BLaER1 (cell line): ENCODE measurements around the gene SLC25A17.

Experiments used
- H3K27ac ChIP-seq: shearing (Covaris generic); formaldehyde crosslinking; 2 replicates; pipeline ENCODE4 v1.8.1; 2022
- H3K27me3 ChIP-seq: shearing (Covaris generic); formaldehyde crosslinking; 2 replicates; pipeline ENCODE4 v1.8.1; 2022
- H3K36me3 ChIP-seq: shearing (Covaris generic); formaldehyde crosslinking; 2 replicates; pipeline ENCODE4 v1.8.1; 2022
- H3K4me1 ChIP-seq: shearing (Covaris generic); formaldehyde crosslinking; 2 replicates; pipeline ENCODE4 v1.8.1; 2022
- H3K4me2 ChIP-seq: shearing (Covaris generic); formaldehyde crosslinking; 2 replicates; pipeline ENCODE4 v1.8.1; 2022
- H3K4me3 ChIP-seq: shearing (Covaris generic); formaldehyde crosslinking; 2 replicates; pipeline ENCODE4 v1.8.1; 2022
- H3K9ac ChIP-seq: shearing (Covaris generic); formaldehyde crosslinking; 2 replicates; pipeline ENCODE4 v1.8.1; 2022
- H3K9me3 ChIP-seq: shearing (Covaris generic); formaldehyde crosslinking; 2 replicates; pipeline ENCODE4 v1.8.1; 2022
- H4K20me1 ChIP-seq: shearing (Covaris generic); formaldehyde crosslinking; 2 replicates; pipeline ENCODE4 v1.8.1; 2022
- Cebpa-rat ChIP-seq: shearing (Covaris generic); IDR thresholded peaks from 2 replicates; pipeline ENCODE4 v1.8.1; 2022

Gene SLC25A17

DNA sequence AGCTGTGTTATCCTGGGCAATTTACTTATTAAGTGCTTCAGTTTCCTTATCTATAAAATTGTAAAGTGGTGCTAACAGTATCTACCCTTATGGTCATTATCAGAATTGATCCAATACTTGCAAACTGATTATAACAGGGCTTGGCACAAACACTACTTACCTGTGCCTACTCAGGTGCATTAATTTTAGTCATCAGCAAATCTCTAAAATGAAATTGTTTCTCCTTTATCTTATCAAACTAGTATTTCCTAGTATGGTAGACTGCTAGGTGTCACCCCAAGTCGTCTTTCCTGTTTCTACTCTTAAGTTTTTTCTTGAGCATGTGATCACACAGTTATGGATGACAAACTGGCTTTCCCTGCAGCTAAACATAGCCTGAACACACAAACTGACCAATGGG is 4.3 kb upstream of the SLC25A17 start:
- H3K36me3 ChIP-seq, result peaks cover 53% of the 10 kb centered on the region
- H3K4me3 ChIP-seq, result no peak overlapping the region
- H3K4me1 ChIP-seq, result peaks cover 10% of the 10 kb centered on the region
- no peak for TF ChIP-seq Cebpa-rat
- no peak overlapping the region for H3K27ac ChIP-seq
- no peaks in the 10 kb centered on the region for H4K20me1 ChIP-seq
- H3K9ac ChIP-seq, result no peak overlapping the region
- no peak overlapping the region for H3K4me2 ChIP-seq
- no peaks in the 10 kb centered on the region for H3K27me3 ChIP-seq
- H3K9me3 ChIP-seq, result no peaks in the 10 kb centered on the region

DNA sequence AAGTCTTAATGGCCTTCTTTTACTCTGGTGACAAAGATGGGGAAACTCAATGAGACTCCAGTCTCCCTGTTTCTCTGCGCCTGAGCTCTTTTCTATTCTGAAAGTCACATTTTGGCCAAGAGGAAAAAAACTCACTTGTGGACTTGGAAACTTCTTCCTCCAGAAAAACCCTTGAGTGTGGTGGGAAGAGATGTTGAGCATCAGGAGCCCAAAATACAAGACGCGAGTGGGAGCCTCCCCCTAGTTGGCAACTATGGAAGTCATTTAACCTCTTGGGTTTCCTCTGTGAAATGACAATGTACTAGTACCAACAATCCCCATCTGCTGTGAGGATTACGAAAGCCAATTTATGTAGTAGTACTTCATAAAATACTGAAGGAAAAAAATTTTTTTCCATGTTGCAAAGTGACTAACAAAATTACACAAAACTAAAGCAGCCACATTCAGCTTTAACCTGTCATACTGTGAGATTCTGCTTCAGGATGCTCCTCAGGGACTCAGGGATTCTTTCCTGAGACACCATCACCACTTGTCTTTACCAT is 524 bp upstream of the SLC25A17 start:
- Histone ChIP-seq H3K27me3 (no peaks in the 10 kb centered on the region), H3K4me1 (peaks cover 27% of the 10 kb centered on the region), H3K27ac (no peak overlapping the region), H3K9me3 (no peaks in the 10 kb centered on the region), H4K20me1 (peaks cover 11% of the 10 kb centered on the region), H3K9ac (peak overlapping the region; percentile 73), H3K4me3 (peak overlapping the region; percentile 93), H3K4me2 (peak overlapping the region; percentile 87), H3K36me3 (peaks cover 26% of the 10 kb centered on the region)
- TF ChIP-seq Cebpa-rat, result no peak

DNA sequence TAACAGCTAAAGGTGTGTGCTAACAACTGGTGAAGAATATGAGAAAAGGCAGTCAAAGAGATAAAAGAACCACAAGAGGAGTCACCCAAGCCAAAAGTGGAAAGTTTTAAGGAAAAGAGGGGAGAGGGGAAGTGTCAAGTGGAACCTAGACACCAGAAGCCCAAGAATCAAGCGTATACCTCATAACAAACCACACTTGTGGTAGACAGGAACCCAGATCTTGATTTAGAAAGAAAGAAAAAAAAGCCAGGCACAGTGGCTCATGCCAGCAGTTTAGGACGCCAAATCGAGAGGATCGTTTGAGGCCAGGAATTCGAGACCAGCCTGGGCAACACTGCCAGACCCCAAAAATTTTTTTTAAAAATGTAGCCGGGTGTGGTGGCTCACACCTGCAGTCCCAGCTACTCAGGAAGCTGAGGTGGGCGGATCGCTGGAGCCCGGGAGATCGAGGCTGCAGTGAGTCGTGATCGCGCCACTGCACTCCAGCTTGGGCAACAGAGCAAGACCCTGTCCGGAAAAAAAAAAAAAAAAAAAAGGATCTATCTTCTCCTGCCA is 877 bp downstream of the SLC25A17 start:
- Histone ChIP-seq H3K27ac (peak overlapping the region; percentile 72), H3K4me2 (peak overlapping the region; percentile 87), H3K4me1 (peaks cover 36% of the 10 kb centered on the region), H3K36me3 (peaks cover 12% of the 10 kb centered on the region), H4K20me1 (peaks cover 11% of the 10 kb centered on the region), H3K9ac (peak overlapping the region; percentile 89), H3K27me3 (no peaks in the 10 kb centered on the region), H3K4me3 (peak overlapping the region; percentile 93), H3K9me3 (no peaks in the 10 kb centered on the region)
- TF ChIP-seq Cebpa-rat, result no peak

DNA sequence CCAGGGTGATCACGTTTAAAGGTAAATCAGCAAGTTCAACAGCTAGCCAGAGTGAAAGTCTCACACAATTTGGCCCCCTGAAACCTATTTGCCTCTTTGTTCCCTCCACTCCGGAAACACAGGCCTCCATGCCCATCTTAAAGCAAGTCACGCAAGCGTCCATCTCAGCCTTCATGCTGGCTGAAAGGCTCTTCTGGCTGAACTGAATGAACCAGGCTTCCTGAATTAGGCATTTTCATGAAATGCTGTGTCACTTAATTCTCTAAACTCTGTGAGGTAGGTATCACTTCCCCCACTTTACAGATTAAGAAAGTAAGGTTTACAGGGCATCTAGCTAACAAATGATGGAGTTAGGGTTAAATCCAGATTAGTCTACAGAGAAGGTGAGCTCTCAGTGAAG is 1.4 kb downstream of the SLC25A17 start:
- no peaks in the 10 kb centered on the region for H3K9me3 ChIP-seq
- no peak for TF ChIP-seq Cebpa-rat
- no peak overlapping the region for H3K27ac ChIP-seq
- H3K27me3 ChIP-seq, result no peaks in the 10 kb centered on the region
- H3K36me3 ChIP-seq, result peaks cover 8% of the 10 kb centered on the region; the same call in 1 of the 2 replicates
- peak overlapping the region; percentile 87 for H3K4me2 ChIP-seq
- H3K4me3 ChIP-seq, result no peak overlapping the region
- peaks cover 11% of the 10 kb centered on the region for H4K20me1 ChIP-seq
- peak overlapping the region; percentile 89; the same call in 1 of the 2 replicates for H3K9ac ChIP-seq
- H3K4me1 ChIP-seq, result peaks cover 36% of the 10 kb centered on the region

DNA sequence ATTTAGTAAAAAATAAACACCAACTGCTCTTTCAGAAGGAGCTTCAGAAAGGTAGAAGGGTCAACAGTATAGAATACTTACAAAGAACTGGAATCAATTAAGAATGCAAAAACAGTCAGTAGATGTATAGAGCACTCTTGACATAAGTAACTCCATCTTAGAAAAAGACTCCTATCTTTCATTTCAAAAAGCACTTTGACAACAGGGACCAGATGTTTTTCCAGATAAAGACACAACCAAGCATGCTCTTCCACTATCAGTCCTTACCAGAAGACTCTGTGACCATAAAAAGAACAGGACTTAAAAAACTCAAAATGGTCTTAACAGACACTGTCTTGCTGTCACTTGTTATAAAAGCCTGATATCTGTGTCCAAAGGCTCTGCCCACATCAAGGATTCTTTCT is 5.2 kb downstream of the SLC25A17 start:
- H3K4me3 ChIP-seq, result no peak overlapping the region
- TF ChIP-seq Cebpa-rat, result no peak
- H3K4me2 ChIP-seq, result no peak overlapping the region
- no peak overlapping the region for H3K9ac ChIP-seq
- H3K9me3 ChIP-seq, result no peaks in the 10 kb centered on the region
- peaks cover 28% of the 10 kb centered on the region for H3K4me1 ChIP-seq
- peaks cover 18% of the 10 kb centered on the region for H3K36me3 ChIP-seq
- no peaks in the 10 kb centered on the region for H3K27me3 ChIP-seq
- H3K27ac ChIP-seq, result no peak overlapping the region
- peaks cover 17% of the 10 kb centered on the region for H4K20me1 ChIP-seq

DNA sequence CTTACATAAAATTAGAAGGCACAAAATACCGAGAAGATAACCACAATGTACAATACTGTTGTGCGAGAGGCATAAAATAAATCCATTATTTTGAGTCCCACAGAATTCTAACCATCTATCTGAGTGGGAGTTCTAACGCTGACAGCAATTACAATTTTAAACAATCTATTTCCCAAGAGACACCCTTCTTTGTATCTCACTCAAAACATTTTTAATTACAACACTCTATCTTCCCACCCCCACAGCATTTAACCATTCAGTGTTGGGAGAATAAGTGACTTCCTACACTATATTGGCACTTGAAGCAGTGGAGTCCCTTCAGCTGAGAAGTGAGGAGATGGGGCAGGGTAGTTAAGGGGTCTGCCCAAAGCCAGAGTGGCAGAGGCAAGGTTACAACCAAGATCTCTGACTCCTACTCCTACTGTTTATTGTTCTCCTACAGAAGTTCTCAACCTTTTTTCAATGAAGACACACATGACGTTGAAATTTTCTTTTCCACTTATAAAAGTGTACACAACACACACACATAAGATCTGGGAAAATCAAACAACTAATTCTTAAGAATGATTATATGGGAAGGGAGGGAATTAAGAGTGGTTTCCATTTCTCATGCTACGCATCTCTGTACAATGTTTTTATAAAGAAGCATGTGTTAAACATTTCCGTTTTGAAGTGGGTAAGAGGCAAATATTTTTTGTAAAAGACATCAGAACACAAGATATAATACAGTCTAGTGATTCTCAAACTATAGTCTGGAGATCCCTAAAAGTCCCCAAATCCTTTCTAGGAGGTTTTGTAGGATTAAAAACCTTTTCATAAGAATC is 10.9 kb downstream of the SLC25A17 start:
- no peaks in the 10 kb centered on the region for H3K9me3 ChIP-seq
- no peaks in the 10 kb centered on the region for H3K27me3 ChIP-seq
- no peak overlapping the region for H3K4me3 ChIP-seq
- H3K4me1 ChIP-seq, result peaks cover 11% of the 10 kb centered on the region; the same call in 1 of the 2 replicates
- no peak overlapping the region for H3K27ac ChIP-seq
- H3K4me2 ChIP-seq, result peak overlapping the region; percentile 21; the same call in 1 of the 2 replicates
- peaks cover 33% of the 10 kb centered on the region for H3K36me3 ChIP-seq
- no peak for TF ChIP-seq Cebpa-rat
- H3K9ac ChIP-seq, result no peak overlapping the region
- H4K20me1 ChIP-seq, result peaks cover 42% of the 10 kb centered on the region; the same call in 1 of the 2 replicates

DNA sequence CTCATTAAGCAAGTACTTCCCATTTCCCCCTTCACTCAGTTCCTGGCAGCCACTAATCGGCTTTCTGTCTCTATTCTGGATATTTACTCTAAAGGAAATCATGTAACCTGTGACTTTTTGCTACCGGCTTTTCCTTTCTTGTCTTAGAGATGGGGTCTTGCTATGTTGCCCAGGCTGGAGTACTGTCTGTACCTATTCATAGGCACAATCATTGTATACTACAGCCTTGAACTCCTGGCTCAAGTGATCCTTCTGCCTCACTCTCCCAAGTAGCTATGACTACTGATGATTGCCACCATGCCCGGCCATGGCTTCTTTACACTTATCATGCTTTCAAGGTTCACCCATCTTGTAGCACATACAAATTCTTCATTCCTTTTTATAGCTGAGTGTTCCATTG is 12.4 kb downstream of the SLC25A17 start:
- H3K9ac ChIP-seq, result no peak overlapping the region
- peaks cover 42% of the 10 kb centered on the region; the same call in 1 of the 2 replicates for H4K20me1 ChIP-seq
- H3K4me2 ChIP-seq, result no peak overlapping the region
- H3K4me1 ChIP-seq, result peaks cover 11% of the 10 kb centered on the region; the same call in 1 of the 2 replicates
- no peak overlapping the region for H3K27ac ChIP-seq
- no peak for TF ChIP-seq Cebpa-rat
- H3K4me3 ChIP-seq, result no peak overlapping the region
- H3K9me3 ChIP-seq, result no peaks in the 10 kb centered on the region
- no peaks in the 10 kb centered on the region for H3K27me3 ChIP-seq
- H3K36me3 ChIP-seq, result peaks cover 38% of the 10 kb centered on the region

DNA sequence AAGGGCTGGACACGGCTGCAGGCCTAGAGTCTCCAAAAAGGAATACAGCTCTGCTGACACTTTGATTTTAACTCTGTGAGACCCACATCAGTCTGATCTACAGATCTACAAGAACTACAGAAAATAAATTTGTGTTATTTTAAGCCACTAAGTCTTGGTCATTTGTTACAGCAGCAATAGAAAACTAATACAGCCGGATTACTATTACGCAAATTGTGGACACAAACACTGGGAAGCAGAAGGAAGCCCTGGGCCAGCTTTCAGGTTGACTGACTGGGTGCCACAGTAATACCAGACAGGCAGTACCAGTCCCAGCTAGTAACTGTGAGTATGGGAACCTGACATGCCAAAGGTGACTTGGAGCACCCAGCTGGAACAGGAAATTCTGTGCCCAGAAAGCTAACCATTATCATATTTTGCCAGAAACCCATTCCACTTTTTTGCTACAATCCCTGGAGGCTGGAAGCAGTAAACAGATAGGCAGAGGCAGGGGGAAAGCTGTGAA is 13.4 kb downstream of the SLC25A17 start:
- H3K9me3 ChIP-seq, result no peaks in the 10 kb centered on the region
- no peak overlapping the region for H3K9ac ChIP-seq
- no peak overlapping the region for H3K27ac ChIP-seq
- H3K4me3 ChIP-seq, result no peak overlapping the region
- H3K4me1 ChIP-seq, result peaks cover 11% of the 10 kb centered on the region; the same call in 1 of the 2 replicates
- peaks cover 42% of the 10 kb centered on the region; the same call in 1 of the 2 replicates for H4K20me1 ChIP-seq
- H3K27me3 ChIP-seq, result no peaks in the 10 kb centered on the region
- H3K4me2 ChIP-seq, result no peak overlapping the region
- peaks cover 34% of the 10 kb centered on the region for H3K36me3 ChIP-seq
- TF ChIP-seq Cebpa-rat, result no peak

DNA sequence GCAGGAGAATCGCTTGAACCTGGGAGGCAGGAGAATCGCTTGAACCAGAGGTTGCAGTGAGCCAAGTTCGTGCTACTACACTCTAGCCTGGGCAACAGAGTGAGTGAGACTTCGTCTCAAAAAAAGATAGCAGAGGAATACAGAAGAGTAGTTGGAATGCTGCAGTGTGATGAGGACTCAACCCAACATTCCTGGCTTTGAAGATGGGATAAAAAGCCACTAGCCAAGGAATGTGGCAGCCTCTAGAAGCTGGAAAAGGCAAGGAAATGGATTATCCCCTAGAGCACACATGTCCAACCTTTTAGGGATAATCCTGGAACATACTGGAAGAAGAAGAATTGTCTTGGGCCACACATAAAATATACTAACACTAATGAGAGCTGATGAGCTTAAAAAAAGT is 13.9 kb downstream of the SLC25A17 start:
- H3K4me2 ChIP-seq, result no peak overlapping the region
- H3K27ac ChIP-seq, result no peak overlapping the region
- no peak overlapping the region for H3K4me3 ChIP-seq
- peaks cover 34% of the 10 kb centered on the region for H3K36me3 ChIP-seq
- no peak for TF ChIP-seq Cebpa-rat
- peaks cover 11% of the 10 kb centered on the region; the same call in 1 of the 2 replicates for H3K4me1 ChIP-seq
- no peaks in the 10 kb centered on the region for H3K27me3 ChIP-seq
- peaks cover 42% of the 10 kb centered on the region; the same call in 1 of the 2 replicates for H4K20me1 ChIP-seq
- H3K9ac ChIP-seq, result no peak overlapping the region
- H3K9me3 ChIP-seq, result no peaks in the 10 kb centered on the region
